ENCODE data around the gene RAP1A. TPM values are rescaled to one million over a fixed set of nuclear protein-coding genes. Genes with fewer than 3 reads are reported as not detected.

Gene RAP1A
- polyA plus RNA-seq, 1 of the 3 experiments (the other 2 are of a cell fraction), result 17.7 TPM

DNA sequence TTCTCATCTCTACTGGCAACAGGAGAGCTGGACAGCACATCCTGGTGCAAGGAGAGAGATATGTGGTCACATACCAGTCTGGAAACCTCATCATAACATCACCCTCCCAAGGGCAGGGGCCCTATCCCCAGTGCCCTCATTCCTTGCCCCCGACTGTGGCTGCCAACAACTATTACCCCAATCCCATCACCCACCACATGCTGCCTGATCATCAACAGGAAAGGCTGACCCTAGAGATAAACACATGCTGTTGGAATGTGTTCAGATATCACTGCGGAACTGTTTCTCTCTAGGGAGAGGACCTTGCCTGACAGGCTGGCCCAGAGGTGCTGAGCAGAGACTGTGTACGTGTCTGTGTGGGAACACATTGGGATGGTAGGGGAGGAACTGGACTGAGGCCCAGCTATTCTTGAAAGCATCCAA, 124.1 kb downstream of the RAP1A start:
- Histone ChIP-seq H3K9ac (no peak overlapping the region), H3K79me2 (ENCODE audit: insufficient read depth) (no peaks in the 10 kb centered on the region), H3F3A (replicated peaks; ENCODE audit: insufficient read depth) (peaks cover 6% of the 10 kb centered on the region), H3K4me1 (ENCODE audit: control insufficient read depth in 1 of 2, insufficient read depth in 2 of 2, low read depth in 1 of 2, low read length in 1 of 2) (peaks cover 0 to 8% of the 10 kb centered on the region in 2 experiments; a peak in 1 of 4 replicates), H3K27ac (ENCODE audit: low read depth in 2 of 2, low read length in 1 of 2) (no peak overlapping the region), H3K27me3 (ENCODE audit: insufficient read depth) (no peaks in the 10 kb centered on the region), H4K20me1 (ENCODE audit: insufficient read depth) (no peaks in the 10 kb centered on the region), H3K4me3 (ENCODE audit: low read depth in 2 of 2, low read length in 1 of 2) (no peak overlapping the region), H3K9me2 (no peaks in the 10 kb centered on the region), H2AFZ (ENCODE audit: low read depth) (no peak overlapping the region), H3K4me2 (no peak overlapping the region), H3K9me3 (no peaks in the 10 kb centered on the region), H3K36me3 (replicated peaks in 1 of 2; ENCODE audit: control insufficient read depth in 1 of 2, insufficient read depth in 2 of 2, low read length in 1 of 2) (no peaks in the 10 kb centered on the region)
- no peak for DNase-seq
- CTCF ChIA-PET, result interaction anchor here (0.7 to 1.6 kb wide), 3 partner anchors 11 to 262 kb away, joined by 3 to 6 read pairs (median 5); no protein-coding TSS in a partner anchor
- no peak for TF ChIP-seq ELF1 (IDR thresholded peaks at IDR 0.05)
- TF ChIP-seq MXI1 (IDR thresholded peaks at IDR 0.05; ENCODE audit: low read depth, low read length), result no peak
- TF ChIP-seq, protein P1, sequence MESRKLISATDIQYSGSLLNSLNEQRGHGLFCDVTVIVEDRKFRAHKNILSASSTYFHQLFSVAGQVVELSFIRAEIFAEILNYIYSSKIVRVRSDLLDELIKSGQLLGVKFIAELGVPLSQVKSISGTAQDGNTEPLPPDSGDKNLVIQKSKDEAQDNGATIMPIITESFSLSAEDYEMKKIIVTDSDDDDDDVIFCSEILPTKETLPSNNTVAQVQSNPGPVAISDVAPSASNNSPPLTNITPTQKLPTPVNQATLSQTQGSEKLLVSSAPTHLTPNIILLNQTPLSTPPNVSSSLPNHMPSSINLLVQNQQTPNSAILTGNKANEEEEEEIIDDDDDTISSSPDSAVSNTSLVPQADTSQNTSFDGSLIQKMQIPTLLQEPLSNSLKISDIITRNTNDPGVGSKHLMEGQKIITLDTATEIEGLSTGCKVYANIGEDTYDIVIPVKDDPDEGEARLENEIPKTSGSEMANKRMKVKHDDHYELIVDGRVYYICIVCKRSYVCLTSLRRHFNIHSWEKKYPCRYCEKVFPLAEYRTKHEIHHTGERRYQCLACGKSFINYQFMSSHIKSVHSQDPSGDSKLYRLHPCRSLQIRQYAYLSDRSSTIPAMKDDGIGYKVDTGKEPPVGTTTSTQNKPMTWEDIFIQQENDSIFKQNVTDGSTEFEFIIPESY (IDR thresholded peaks at IDR 0.05; ENCODE audit: borderline replicate concordance, low read depth), result no peak
- TF ChIP-seq SMC3 (IDR thresholded peaks at IDR 0.05; ENCODE audit: low read depth, low read length), result no peak
- POLR2A ChIA-PET, result interaction anchor here (1.6 kb wide), 1 partner anchor 11 kb away, joined by 4 read pairs; no protein-coding TSS in a partner anchor
- 88% methylated on average over 3 of the region's 3 CpGs for WGBS (ENCODE audit: low lambda C conversion rate)

DNA sequence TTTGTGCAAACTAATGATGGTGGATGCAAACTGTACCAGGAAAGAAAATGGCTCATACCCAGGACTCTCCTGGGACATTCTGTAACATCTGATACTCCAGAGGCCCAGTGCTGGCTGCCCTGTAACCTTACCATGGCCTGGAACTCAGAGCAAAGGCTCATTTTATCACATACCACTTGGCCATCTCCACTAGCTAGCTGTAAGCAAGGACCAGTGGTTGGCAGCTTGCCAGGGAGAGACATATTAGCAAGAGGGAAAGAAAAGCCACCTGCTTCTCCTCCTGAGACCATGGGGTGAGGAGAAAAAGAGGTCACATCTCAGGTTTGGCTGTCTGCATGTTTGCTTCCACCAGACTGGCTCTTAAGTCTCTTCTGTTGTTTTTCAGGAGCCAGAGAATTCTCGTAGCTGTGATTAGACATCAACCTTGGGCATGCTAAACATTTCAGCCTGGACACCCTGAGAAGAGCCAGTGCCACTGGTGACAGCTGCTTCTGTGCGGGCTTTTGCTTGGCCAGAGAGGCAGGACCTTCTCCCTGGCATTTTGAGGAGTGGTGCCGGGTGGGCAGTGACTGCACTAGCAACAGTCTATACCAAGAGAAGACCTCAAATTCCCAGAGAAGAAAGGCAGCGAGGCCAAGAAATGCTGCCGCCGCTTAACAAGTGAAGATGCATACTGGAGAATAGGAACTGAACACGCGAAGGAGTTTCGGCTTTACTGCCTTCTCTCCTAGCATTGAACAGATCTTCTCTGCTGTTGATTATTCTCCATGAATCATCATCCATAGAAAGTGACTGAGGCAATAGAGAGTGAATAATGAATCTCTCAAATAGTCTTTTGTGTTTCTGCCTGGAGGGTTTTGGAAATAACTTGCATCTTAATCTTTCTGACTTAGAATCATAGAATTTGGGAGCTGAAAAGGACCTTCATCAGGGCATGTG, 126.4 kb downstream of the RAP1A start:
- WGBS (ENCODE audit: low lambda C conversion rate), result 94% methylated on average over 9 of the region's 9 CpGs
- no peaks in the 10 kb centered on the region for H3K9me3 ChIP-seq
- no peaks in the 10 kb centered on the region for H3K9me2 ChIP-seq
- ChIA-PET POLR2A (no interaction called here), CTCF (interaction anchor here (0.7 to 8.3 kb wide), 5 partner anchors 10 to 238 kb away, joined by 3 to 72 read pairs (median 13); partner anchors contain the start of gene DDX20)
- H3K36me3 ChIP-seq (replicated peaks in 1 of 2; ENCODE audit: control insufficient read depth in 1 of 2, insufficient read depth in 2 of 2, low read length in 1 of 2), result no peaks in the 10 kb centered on the region
- no peak overlapping the region for H3K27ac ChIP-seq (ENCODE audit: low read depth in 2 of 2, low read length in 1 of 2)
- no peak overlapping the region for H3K4me2 ChIP-seq
- no peak for DNase-seq
- H3K4me3 ChIP-seq (ENCODE audit: low read depth in 2 of 2, low read length in 1 of 2), result no peak overlapping the region
- H4K20me1 ChIP-seq (ENCODE audit: insufficient read depth), result no peaks in the 10 kb centered on the region
- H3K27me3 ChIP-seq (ENCODE audit: insufficient read depth), result no peaks in the 10 kb centered on the region
- H3K9ac ChIP-seq, result no peak overlapping the region
- H3K4me1 ChIP-seq (ENCODE audit: control insufficient read depth in 1 of 2, insufficient read depth in 2 of 2, low read depth in 1 of 2, low read length in 1 of 2), result peaks cover 0 to 15% of the 10 kb centered on the region in 2 experiments; a peak in 1 of 4 replicates
- no peak overlapping the region for H2AFZ ChIP-seq (ENCODE audit: low read depth)
- no peak for TF ChIP-seq JUND (IDR thresholded peaks at IDR 0.05)
- no peak for TF ChIP-seq ELF1 (IDR thresholded peaks at IDR 0.05)
- TF ChIP-seq TCF12 (IDR thresholded peaks at IDR 0.05), result no peak
- no peak for TF ChIP-seq YY1 (IDR thresholded peaks at IDR 0.05; ENCODE audit: low read depth)
- TF ChIP-seq RFX5 (IDR thresholded peaks at IDR 0.05; ENCODE audit: low read length), result no peak
- TF ChIP-seq TAF1 (IDR thresholded peaks at IDR 0.05; ENCODE audit: borderline replicate concordance, low read depth, low read length), result no peak
- TF ChIP-seq RAD21 (IDR thresholded peaks at IDR 0.05; ENCODE audit: low read length), result no peak
- TF ChIP-seq POLR2AphosphoS5 (IDR thresholded peaks at IDR 0.05; ENCODE audit: low read depth, low read length), result no peak
- no peak for TF ChIP-seq CHD2 (IDR thresholded peaks at IDR 0.05; ENCODE audit: low read length, partially characterized antibody)
- no peak for TF ChIP-seq EP300 (IDR thresholded peaks at IDR 0.05; ENCODE audit: borderline replicate concordance in 1 of 2, low read depth in 1 of 2, low read length in 1 of 2)
- TF ChIP-seq, protein P2, sequence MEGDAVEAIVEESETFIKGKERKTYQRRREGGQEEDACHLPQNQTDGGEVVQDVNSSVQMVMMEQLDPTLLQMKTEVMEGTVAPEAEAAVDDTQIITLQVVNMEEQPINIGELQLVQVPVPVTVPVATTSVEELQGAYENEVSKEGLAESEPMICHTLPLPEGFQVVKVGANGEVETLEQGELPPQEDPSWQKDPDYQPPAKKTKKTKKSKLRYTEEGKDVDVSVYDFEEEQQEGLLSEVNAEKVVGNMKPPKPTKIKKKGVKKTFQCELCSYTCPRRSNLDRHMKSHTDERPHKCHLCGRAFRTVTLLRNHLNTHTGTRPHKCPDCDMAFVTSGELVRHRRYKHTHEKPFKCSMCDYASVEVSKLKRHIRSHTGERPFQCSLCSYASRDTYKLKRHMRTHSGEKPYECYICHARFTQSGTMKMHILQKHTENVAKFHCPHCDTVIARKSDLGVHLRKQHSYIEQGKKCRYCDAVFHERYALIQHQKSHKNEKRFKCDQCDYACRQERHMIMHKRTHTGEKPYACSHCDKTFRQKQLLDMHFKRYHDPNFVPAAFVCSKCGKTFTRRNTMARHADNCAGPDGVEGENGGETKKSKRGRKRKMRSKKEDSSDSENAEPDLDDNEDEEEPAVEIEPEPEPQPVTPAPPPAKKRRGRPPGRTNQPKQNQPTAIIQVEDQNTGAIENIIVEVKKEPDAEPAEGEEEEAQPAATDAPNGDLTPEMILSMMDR (IDR thresholded peaks at IDR 0.05), result no peak
- no peak for TF ChIP-seq MEF2A (IDR thresholded peaks at IDR 0.05; ENCODE audit: borderline replicate concordance, low read depth)
- H3F3A ChIP-seq (replicated peaks; ENCODE audit: insufficient read depth), result no peaks in the 10 kb centered on the region
- H3K79me2 ChIP-seq (ENCODE audit: insufficient read depth), result no peaks in the 10 kb centered on the region
